HG02571 (cell line): ENCODE data around the gene CIAO3.

ENCODE experiments used
- ATAC-seq: cut with Tn5 transposase; IDR thresholded peaks from one replicate; pipeline ENCODE4 v1.9.1; 2021; ENCODE audit warnings: mild to moderate bottlenecking, moderate library complexity; ENCODE audit not compliant: unreplicated experiment

Gene CIAO3

GRCh38 chr16:736936-737481 is 3.8 kb downstream of the CIAO3 start:
- no peak for ATAC-seq

- ATAC-seq = no peak
Measured at GRCh38 chr16:735982-736453, 4.8 kb downstream of the CIAO3 start.

- ATAC-seq = no peak
Measured at GRCh38 chr16:734981-735881, 5.6 kb downstream of the CIAO3 start.

GRCh38 chr16:734208-734980 is 6.4 kb downstream of the CIAO3 start:
- ATAC-seq = no peak

GRCh38 chr16:733382-734207 is 7.2 kb downstream of the CIAO3 start:
- no peak for ATAC-seq

- no peak for ATAC-seq
Measured at GRCh38 chr16:732936-733335, 7.9 kb downstream of the CIAO3 start.

- ATAC-seq = no peak
Measured at GRCh38 chr16:732332-732731, 8.5 kb downstream of the CIAO3 start.

- no peak for ATAC-seq
Measured at GRCh38 chr16:730666-731509, 9.9 kb downstream of the CIAO3 start.

GRCh38 chr16:729768-730665 is 10.8 kb downstream of the CIAO3 start:
- ATAC-seq = no peak

GRCh38 chr16:728890-729744 is 11.7 kb downstream of the CIAO3 start:
- no peak for ATAC-seq

- no peak for ATAC-seq
Measured at GRCh38 chr16:728131-728889, 12.5 kb downstream of the CIAO3 start.

GRCh38 chr16:727291-727977 is 13.4 kb downstream of the CIAO3 start:
- no peak for ATAC-seq

GRCh38 chr16:726438-727290 is 14.1 kb downstream of the CIAO3 start, which contains the start of the genes CCDC78 and HAGHL:
TSS of gene CCDC78 (minus strand) at chr16:726443. CDS start at chr16:726367, 76 bp downstream.
TSS of gene HAGHL (plus strand) at chr16:727106. CDS start at chr16:727510, 404 bp downstream.
- no peak for ATAC-seq

- no peak for ATAC-seq
Measured at GRCh38 chr16:726188-726437, 14.7 kb downstream of the CIAO3 start.

- no peak for ATAC-seq
Measured at GRCh38 chr16:725463-726187, 15.2 kb downstream of the CIAO3 start.
